Tibial artery (tissue), 4 donors: ENCODE measurements around the gene RALBP1.

Source experiments
- DNase-seq, 2 donors: peaks; one replicate each; pipeline ENCODE4 v3.0.0-alpha.2; 2019
- H3K27ac ChIP-seq, 2 donors: fragments of 200-600 bp; sonication (generic) in 1 of 2; 1 replicate in 1 of 2; 2 replicates in 1 of 2; pipeline ENCODE4 v1.5.1; 2018 to 2019; ENCODE audit warnings: mild to moderate bottlenecking in 1 of 2
- H3K27me3 ChIP-seq, 2 donors: fragments of 200-600 bp; sonication (generic) in 1 of 2; one replicate each; pipeline versions ENCODE4 v1.5.1 to v1.6.0; 2016 to 2019
- H3K36me3 ChIP-seq, 3 donors: fragments of 200-600 bp; sonication (generic) in 2 of 3; one replicate each; pipeline ENCODE4 v1.5.1; 2016 to 2019; ENCODE audit warnings: mild to moderate bottlenecking in 2 of 3
- H3K4me1 ChIP-seq, 4 donors: fragments of 200-600 bp; sonication (generic) in 2 of 4; 1 replicate in 3 of 4; 2 replicates in 1 of 4; pipeline ENCODE4 v1.5.1; 2016 to 2019
- H3K4me3 ChIP-seq, 2 donors: fragments of 200-600 bp; sonication (generic) in 1 of 2; 1 replicate in 1 of 2; 2 replicates in 1 of 2; pipeline ENCODE4 v1.5.1; 2018 to 2019; ENCODE audit warnings: mild to moderate bottlenecking in 2 of 2
- H3K9me3 ChIP-seq, 3 donors: fragments of 200-600 bp; sonication (generic) in 1 of 3; one replicate each; pipeline ENCODE4 v1.5.1; 2016 to 2019
- CTCF ChIP-seq, 2 experiments: fragments of 200-600 bp in 1 of 2; fragments of 450-650 bp in 1 of 2; IDR thresholded peaks; one replicate each; pipeline ENCODE4 v1.5.1; 2017 to 2019; ENCODE audit warnings: antibody characterized with exemption in 2 of 2, mild to moderate bottlenecking in 1 of 2, moderate library complexity in 1 of 2
- intact Hi-C: fragments of 100-400 bp; cut with DNase I; formaldehyde crosslinking; loops from one replicate; pipeline ENCODE4 v1.15.0; 2023; ENCODE audit warnings: low total_unique reads

RALBP1 gene

GRCh38 chr18:9437021-9437437 is 38.3 kb upstream of the RALBP1 start:
- no peak for DNase-seq
- no peaks in the 10 kb centered on the region for H3K9me3 ChIP-seq
- H3K4me1 ChIP-seq = peaks cover 0 to 6% (median 2%) of the 10 kb centered on the region in 4 donors
- intact Hi-C loops = no loop called here
- H3K27ac ChIP-seq = peak overlapping the region in 1 of 2 donors; percentile 6
- no peaks in the 10 kb centered on the region for H3K27me3 ChIP-seq
- no peak overlapping the region for H3K4me3 ChIP-seq
- no peaks in the 10 kb centered on the region for H3K36me3 ChIP-seq
- no peak for TF ChIP-seq CTCF (IDR thresholded peaks at IDR 0.05)

GRCh38 chr18:9437672-9438071 is 37.6 kb upstream of the RALBP1 start:
- TF ChIP-seq CTCF (IDR thresholded peaks at IDR 0.05) = no peak
- Histone ChIP-seq H3K27me3 (no peaks in the 10 kb centered on the region), H3K36me3 (no peaks in the 10 kb centered on the region), H3K4me1 (peaks cover 0 to 6% (median 2%) of the 10 kb centered on the region in 4 donors), H3K27ac (no peak overlapping the region), H3K4me3 (no peak overlapping the region), H3K9me3 (no peaks in the 10 kb centered on the region)
- no peak for DNase-seq
- intact Hi-C loops = no loop called here

- H3K27ac ChIP-seq = no peak overlapping the region
- DNase-seq = no peak
- no peak overlapping the region for H3K4me3 ChIP-seq
- peaks cover 0 to under 1% (median 0%) of the 10 kb centered on the region in 3 donors for H3K9me3 ChIP-seq
- no peaks in the 10 kb centered on the region for H3K27me3 ChIP-seq
- TF ChIP-seq CTCF (IDR thresholded peaks at IDR 0.05) = no peak
- peaks cover 0 to 6% (median 2%) of the 10 kb centered on the region in 4 donors for H3K4me1 ChIP-seq
- no peaks in the 10 kb centered on the region for H3K36me3 ChIP-seq
- intact Hi-C loops = no loop called here
These were observed 34.3 kb upstream of the RALBP1 start for GRCh38 chr18:9441061-9441460.

- H3K9me3 ChIP-seq = peaks cover 0 to 10% (median 0%) of the 10 kb centered on the region in 3 donors
- H3K27ac ChIP-seq = no peak overlapping the region
- TF ChIP-seq CTCF (IDR thresholded peaks at IDR 0.05) = no peak
- H3K36me3 ChIP-seq = no peaks in the 10 kb centered on the region
- H3K4me1 ChIP-seq = no peaks in the 10 kb centered on the region
- H3K4me3 ChIP-seq = no peak overlapping the region
- H3K27me3 ChIP-seq = no peaks in the 10 kb centered on the region
- no peak for DNase-seq
- intact Hi-C loops = no loop called here
These were observed 30.8 kb upstream of the RALBP1 start for GRCh38 chr18:9444549-9444948.

- H3K36me3 ChIP-seq = no peaks in the 10 kb centered on the region
- DNase-seq = no peak
- TF ChIP-seq CTCF (IDR thresholded peaks at IDR 0.05) = no peak
- intact Hi-C loops = no loop called here
- H3K27ac ChIP-seq = no peak overlapping the region
- no peak overlapping the region for H3K4me3 ChIP-seq
- peaks cover 0 to 10% (median 0%) of the 10 kb centered on the region in 3 donors for H3K9me3 ChIP-seq
- no peaks in the 10 kb centered on the region for H3K4me1 ChIP-seq
- no peaks in the 10 kb centered on the region for H3K27me3 ChIP-seq
These were observed 28.5 kb upstream of the RALBP1 start for GRCh38 chr18:9446839-9447238.

GRCh38 chr18:9447334-9447733 is 28.0 kb upstream of the RALBP1 start:
- DNase-seq = no peak
- TF ChIP-seq CTCF (IDR thresholded peaks at IDR 0.05) = no peak
- no peak overlapping the region for H3K27ac ChIP-seq

More at GRCh38 chr18:9447334-9447733, 28.0 kb upstream of the RALBP1 start:
- Histone ChIP-seq H3K27me3 (no peaks in the 10 kb centered on the region), H3K4me1 (no peaks in the 10 kb centered on the region), H3K4me3 (no peak overlapping the region), H3K9me3 (peaks cover 0 to 10% (median 0%) of the 10 kb centered on the region in 3 donors), H3K36me3 (no peaks in the 10 kb centered on the region)
- intact Hi-C loops = no loop called here
